Left ventricle myocardium inferior (tissue), 1 donor: ENCODE data around the gene PODNL1. TPM values are rescaled to one million over a fixed set of nuclear protein-coding genes. Genes with fewer than 3 reads are reported as not detected.

ENCODE experiments used
- DNase-seq: peaks from one replicate; pipeline ENCODE4 v3.0.0-alpha.2; 2020
- H3K27ac ChIP-seq: fragments of 200-600 bp; replicated peaks from 2 replicates; pipeline ENCODE4 v1.8.0; 2021
- H3K27me3 ChIP-seq: fragments of 200-600 bp; 2 replicates; pipeline ENCODE4 v1.8.0; 2021; ENCODE audit warnings: low read depth
- H3K36me3 ChIP-seq: fragments of 200-600 bp; 2 replicates; pipeline ENCODE4 v1.8.0; 2021
- H3K4me1 ChIP-seq: fragments of 200-600 bp; 2 replicates; pipeline ENCODE4 v1.8.0; 2021
- H3K4me3 ChIP-seq: fragments of 200-600 bp; 2 replicates; pipeline ENCODE4 v1.8.0; 2021; ENCODE audit warnings: mild to moderate bottlenecking, moderate library complexity
- H3K9me3 ChIP-seq: fragments of 200-600 bp; replicated peaks from 2 replicates; pipeline ENCODE4 v1.8.0; 2021
- CTCF ChIP-seq: fragments of 200-600 bp; IDR thresholded peaks from 2 replicates; pipeline ENCODE4 v1.8.0; 2021; ENCODE audit warnings: antibody characterized with exemption, mild to moderate bottlenecking, borderline replicate concordance
- intact Hi-C: fragments of 100-400 bp; cut with micrococcal nuclease; formaldehyde crosslinking; loops from one replicate; pipeline ENCODE4 v1.11.0; 2022
- total RNA-seq: library from RNA; stranded (reverse); fragmentation: NEBNext Ultra II Directional; extraction: Animal tissue kit (Norgen Biotek cat#: 25700); gene quantifications from one replicate; pipeline ENCODE4 v1.2.1, GENCODE V29; 2021
- donor health status: DM: no; HTN: yes; CAD: no; lungs with severe emphysema.

PODNL1 gene
- total RNA-seq, 1 donor from 2014 or later = 1.9 TPM

GRCh38 chr19:13881692-13882418 is 56.4 kb downstream of the PODNL1 start:
- Histone ChIP-seq H3K4me3 (no peak overlapping the region), H3K9me3 (no peaks in the 10 kb centered on the region), H3K4me1 (peaks cover 35% of the 10 kb centered on the region), H3K27me3 (no peaks in the 10 kb centered on the region), H3K36me3 (no peaks in the 10 kb centered on the region), H3K27ac (peak overlapping the region; percentile 74)
- no peak for DNase-seq
- no peak for TF ChIP-seq CTCF
- intact Hi-C loops = no loop called here

GRCh38 chr19:13881251-13881691 is 56.9 kb downstream of the PODNL1 start:
- DNase-seq = no peak
- H3K4me1 ChIP-seq = peaks cover 35% of the 10 kb centered on the region
- peak overlapping the region; percentile 74 for H3K27ac ChIP-seq
- no peaks in the 10 kb centered on the region for H3K27me3 ChIP-seq
- H3K36me3 ChIP-seq = no peaks in the 10 kb centered on the region
- H3K9me3 ChIP-seq = no peaks in the 10 kb centered on the region
- no peak overlapping the region for H3K4me3 ChIP-seq
- intact Hi-C loops = no loop called here
- no peak for TF ChIP-seq CTCF

Other genes with a start within 250 kb of the PODNL1 start
- gene MRI1, start 173.9 kb downstream of the PODNL1 start, total RNA-seq = 13.7 TPM
- gene C19orf53, start 164.0 kb downstream of the PODNL1 start, total RNA-seq = 97.7 TPM
- gene ZSWIM4, start 143.0 kb downstream of the PODNL1 start, total RNA-seq = 2.6 TPM
- gene NANOS3, start 61.3 kb downstream of the PODNL1 start, total RNA-seq = 1.3 TPM
- gene BRME1, start 32.3 kb downstream of the PODNL1 start, total RNA-seq = 0.82 TPM
- gene CC2D1A, start 32.2 kb downstream of the PODNL1 start, total RNA-seq = 20.1 TPM
- gene DCAF15, start 14.1 kb upstream of the PODNL1 start, total RNA-seq = 17.0 TPM
- 15.2 TPM for gene RFX1, start 67.9 kb upstream of the PODNL1 start, total RNA-seq
- not detected for gene RLN3, start 89.7 kb upstream of the PODNL1 start, total RNA-seq
- 4.0 TPM for gene IL27RA, start 93.3 kb upstream of the PODNL1 start, total RNA-seq
- gene PALM3, start 123.7 kb upstream of the PODNL1 start, total RNA-seq = 0.38 TPM
- 8.1 TPM for gene MISP3, start 134.4 kb upstream of the PODNL1 start, total RNA-seq
- gene C19orf67, start 147.4 kb upstream of the PODNL1 start, total RNA-seq = not detected
- gene SAMD1, start 152.3 kb upstream of the PODNL1 start, total RNA-seq = 46.7 TPM
- gene PRKACA, start 179.3 kb upstream of the PODNL1 start, total RNA-seq = 465 TPM
- 0.96 TPM for gene ASF1B, start 198.2 kb upstream of the PODNL1 start, total RNA-seq